HG03196 (cell line): ENCODE data around the gene RIMOC1.
"Not testable (repeated sequence)": the region's sequence is repeated elsewhere in the genome, so short reads cannot be mapped to it uniquely, and the experiment has no call there.

ENCODE experiments used
- ATAC-seq: cut with Tn5 transposase; IDR thresholded peaks from one replicate; pipeline ENCODE4 v1.9.1; 2021; ENCODE audit not compliant: unreplicated experiment

RIMOC1 gene

DNA sequence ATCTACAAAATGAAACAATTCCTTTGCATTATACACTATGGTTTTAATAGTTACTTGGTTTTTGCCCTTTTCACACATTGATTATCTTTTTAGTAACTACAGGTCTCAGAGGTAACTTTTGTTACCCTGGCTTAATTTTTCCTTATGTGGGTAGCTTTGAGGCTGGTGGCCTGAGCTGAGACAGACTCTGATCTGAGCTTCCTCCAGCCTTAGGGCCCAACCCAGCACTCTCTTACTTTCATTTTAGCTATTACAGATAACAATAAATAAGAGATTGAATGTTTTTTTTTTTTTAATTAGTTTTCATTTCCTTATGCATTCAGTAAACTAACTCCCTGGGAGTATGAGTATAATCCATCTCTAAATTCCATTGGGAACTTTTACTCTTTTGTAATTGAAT lies 18.9 kb upstream of the RIMOC1 start:
- no peak for ATAC-seq

DNA sequence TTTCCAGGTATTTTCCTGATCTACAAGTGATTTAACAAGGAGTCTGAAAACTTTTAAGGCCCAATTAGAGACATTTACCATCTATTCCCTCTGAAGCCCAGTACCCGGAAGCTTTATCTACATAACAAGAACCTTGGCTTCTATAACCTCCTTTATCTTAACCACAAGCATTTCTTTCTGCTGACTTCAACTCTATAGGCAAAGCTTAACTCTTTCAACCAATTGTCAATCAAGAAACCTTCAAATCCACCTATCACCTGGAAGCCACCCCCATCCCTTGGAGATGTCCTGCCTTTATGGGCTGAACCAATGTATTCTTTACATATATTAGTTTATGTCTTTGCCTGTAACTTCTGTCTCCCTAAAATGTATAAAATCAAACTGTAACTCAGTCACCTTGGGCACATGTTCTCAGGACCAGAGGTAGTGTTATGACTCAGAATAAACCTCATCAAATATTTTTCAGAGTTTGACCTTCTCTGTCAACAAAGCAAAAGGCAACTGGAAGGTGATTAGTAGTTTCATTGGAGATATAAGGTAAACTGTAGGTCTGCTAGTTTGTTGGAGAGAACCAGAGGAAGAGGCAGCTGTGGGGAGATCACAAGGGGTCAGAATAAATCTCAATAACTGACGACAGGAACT lies 13.0 kb upstream of the RIMOC1 start:
- ATAC-seq = no peak

DNA sequence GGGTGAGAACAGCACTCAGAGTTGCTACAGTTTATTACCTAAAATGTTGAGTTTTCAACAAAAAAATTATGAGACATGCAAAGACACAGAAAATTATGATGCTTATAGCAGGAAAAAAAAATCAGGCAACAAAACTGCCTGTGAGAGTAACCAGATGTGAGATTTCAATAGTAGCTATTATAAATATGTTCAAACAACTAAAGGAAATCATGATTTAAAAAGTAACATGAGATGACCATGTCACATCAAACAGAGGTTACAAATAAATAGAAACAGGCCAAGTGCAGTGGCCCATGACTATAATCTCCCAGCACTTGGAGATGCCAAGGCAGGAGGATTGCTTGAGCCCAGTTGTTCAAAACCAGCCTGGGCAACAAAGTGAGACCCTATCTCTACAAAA lies 12.1 kb upstream of the RIMOC1 start:
- no peak for ATAC-seq

DNA sequence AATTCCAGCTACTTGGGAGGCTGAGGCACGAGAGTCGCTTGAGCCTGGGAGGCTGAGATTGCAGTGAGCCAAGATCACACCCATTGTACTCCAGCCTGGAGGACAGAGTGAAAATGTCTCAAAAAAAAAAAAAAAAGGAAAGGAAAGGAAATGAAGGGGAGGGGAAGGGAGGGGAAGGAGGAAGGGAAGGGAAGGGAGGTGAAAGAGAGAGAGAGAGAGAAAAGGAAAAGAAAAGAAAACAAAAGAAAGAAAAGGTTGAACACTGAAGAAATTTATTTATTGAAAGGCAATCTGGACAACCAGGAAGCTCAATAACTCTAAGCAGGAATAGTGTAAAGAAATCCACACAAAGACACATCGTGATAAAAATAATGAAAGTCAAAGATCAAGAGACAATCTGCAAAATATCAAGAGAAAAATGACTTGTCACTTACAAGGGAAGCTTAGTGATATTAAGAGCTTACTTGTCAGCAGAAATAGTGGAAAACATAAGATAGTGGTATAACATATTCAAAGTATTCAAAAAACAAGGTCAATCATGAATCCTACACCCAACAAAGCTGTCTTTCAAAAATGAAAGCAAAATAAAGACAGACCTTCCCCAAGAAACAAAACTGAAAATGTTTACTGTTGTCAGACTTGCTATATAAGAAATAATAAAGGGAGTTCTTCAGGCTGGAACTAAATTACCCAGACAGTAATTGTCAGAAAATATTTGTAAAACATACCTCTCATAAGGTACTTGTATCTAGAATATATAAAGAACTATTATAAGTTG lies 10.9 kb upstream of the RIMOC1 start:
- ATAC-seq = no peak

DNA sequence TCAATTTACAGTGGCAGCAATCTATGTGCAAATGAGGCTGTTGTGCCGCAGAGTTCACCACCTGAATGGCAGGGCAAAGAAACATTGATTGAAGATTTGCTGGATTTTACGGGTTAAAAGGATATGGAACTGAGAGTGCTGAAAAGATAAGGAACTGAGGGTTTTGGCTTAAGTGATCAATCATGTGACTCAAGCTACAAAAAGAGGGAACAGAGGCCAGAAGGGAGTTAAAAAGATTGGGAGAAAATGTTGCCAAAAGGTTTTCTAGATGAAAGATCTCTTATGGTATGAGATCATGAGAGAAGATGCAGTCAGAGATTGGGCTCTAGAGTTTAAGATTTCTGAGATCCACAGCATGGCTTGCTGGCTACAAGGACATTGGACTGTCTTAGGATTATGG lies 7.9 kb upstream of the RIMOC1 start:
- no peak for ATAC-seq

DNA sequence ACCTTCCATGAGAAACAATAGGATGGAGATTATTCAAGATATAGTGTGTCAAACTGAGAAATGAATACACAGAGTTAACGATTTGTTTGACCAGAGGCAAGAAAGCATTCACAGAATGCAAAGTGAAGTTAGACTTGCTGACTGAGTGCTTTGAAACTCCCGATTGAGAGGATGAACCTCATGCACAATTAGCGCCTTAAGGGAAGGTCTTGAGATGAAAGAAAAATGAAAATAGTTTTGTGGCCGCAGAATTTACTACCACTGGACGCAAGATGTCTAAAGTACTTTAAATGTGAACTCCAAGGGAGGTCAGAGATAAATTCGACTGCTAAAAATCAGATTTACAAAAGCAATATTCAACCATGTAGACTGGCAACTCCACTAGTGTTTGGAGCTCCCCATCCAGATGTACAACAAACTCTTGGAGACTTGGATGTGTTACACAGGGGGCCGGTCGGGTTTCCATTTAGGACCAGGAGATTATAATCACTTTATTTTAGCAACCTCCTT lies 707 bp upstream of the RIMOC1 start:
- ATAC-seq = no peak

DNA sequence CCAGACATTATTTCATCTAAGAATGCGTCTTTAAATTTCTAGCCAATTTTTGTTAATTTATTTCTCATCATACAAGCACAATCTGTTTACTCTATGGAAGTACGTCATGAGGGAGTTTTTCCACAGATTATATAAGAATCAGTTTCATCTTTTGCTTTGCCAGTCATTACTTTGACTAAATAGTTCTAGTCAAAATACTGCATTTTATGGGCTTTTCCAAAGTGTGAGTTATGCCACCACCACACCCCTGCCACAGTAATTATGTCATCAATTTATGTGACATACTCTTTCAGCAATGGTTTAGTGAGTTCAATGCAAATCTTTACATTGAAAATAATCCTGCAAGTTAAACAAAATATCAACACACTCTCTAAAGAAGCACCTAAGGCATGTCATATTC lies 2.0 kb downstream of the RIMOC1 start:
- no peak for ATAC-seq

DNA sequence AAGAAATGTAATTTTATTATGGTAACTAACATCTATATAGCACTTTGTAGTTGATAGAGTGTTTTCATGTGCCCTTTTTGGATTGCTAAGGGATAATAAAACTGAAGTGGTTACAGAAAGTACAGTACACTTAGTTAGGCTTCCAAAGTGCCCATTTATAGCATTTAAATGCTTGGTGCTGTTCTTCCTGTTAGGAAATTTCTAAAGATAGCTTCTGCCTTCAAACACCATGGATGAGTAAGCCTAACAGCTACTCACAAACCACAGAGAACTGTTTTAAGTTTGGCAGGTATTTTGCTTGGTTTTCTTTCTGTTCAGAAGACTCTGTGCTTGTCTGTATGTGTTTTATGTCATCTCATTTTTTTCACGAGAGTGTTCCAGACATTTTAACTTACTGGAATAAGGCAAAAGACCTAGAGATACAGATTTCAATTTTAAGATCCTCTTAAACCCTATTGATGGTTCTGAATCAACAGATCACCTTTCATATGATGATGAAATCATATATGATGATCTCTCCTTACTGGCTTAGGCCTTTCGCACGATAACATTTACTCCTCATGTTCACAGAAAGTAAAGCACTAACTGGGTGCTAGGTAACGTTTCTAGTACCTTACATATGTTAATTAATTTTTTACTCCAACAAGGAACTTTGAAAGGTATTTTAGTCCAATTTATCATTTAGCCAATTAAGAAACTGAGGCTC lies 4.4 kb downstream of the RIMOC1 start:
- no peak for ATAC-seq

DNA sequence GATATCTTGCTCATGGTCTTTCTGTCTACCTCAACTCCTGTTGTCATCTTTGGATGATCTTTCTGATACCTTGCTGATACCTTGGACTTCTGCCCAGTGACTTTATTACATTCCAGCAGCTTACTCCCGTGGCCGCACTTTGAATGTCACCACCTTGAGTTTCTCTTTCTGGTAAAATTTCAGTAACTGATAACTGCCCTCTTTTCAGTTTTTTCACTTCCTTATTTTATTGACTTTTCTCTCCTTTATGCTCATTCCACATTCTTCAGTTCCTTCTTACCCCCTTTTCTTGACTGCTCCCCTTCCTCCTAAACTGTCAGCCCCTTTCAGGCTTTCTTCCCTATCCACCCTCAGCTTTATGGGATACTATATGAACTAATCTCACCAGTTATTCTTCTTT lies 14.0 kb downstream of the RIMOC1 start:
- ATAC-seq = no peak

DNA sequence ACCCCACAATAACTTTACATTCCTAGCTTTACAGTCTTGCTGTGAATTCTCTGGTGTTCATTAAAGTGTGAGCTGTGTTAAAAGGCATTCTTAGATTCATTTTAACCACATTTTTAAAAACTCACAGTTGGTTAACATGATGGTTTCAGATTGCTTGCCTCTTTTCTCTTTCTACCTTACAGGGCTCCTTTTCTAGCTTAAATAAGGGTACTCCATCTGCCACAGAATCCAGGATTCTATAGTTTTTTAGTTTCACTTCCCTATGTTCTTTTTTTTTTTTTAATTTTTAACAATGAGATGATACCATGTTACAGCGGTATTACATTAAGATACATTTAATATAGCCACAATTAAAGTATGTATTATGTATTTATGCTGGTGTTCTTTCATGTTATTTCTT lies 17.0 kb downstream of the RIMOC1 start:
- ATAC-seq = no peak

DNA sequence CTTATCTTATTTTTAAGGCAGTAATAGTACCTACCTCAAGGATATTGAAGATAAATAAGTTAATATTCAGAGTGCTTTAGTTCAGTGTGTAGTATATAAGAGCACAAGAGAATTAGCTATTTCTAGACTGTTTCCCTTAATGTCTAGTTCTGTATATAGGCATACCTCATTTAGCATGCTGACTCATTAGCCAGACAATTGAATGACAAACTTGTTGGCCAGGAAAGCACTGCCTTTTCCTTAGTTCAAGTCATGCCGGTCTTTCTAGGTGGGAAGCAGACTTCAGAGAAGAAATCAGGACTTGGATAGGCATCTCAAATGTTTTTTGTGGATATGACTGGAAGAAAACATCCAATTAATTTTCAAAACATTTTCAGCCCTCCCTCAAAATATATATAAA lies 17.7 kb downstream of the RIMOC1 start:
- no peak for ATAC-seq

DNA sequence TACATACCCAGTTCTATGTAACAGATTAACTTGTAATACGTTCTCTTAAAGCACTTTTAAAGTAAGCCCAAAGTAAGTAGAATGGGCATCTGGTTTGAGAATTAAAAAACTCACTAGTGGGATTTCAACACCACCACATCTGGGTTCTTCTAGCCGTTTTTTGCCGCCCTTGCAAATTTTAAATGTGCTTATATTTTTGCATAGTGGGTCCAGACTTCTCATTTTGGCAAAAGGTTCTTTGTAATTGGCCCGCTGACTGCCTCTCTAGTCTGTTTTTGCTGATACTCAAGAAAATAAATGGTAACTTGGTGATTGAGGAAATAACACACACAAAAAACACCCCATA lies 20.4 kb downstream of the RIMOC1 start:
- ATAC-seq = no peak

DNA sequence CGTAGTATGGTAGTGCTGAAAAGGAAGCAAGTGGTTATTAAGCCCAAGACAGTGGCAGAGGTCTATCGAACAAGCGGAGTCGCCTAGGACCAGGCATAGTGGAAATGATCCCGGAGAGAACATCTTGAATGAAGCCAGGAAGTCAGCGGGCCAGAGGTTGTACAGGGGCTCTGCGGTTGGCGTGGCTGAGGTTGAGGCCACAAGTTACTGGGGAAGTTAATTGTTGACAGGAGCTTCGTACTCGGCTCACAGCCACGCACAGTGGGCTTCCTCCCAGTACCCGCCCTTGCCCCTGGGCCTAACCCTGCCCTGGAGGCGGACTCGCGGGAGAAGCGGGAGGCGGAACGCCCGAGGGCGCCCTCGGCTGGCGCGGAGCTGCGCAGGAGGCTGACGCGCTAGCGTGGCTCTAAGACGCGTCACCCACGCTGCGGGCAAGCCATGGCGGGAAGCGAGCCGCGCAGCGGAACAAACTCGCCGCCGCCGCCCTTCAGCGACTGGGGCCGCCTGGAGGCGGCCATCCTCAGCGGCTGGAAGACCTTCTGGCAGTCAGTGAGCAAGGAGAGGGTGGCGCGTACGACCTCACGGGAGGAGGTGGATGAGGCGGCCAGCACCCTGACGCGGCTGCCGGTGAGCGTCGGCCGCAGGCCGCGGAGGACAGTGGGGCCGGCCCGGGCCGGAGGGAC lies 20.9 kb downstream of the RIMOC1 start, which contains the start of gene FBXO4:
FBXO4 (plus strand) TSS at position 410 of the 683 bp plus-strand sequence; CDS start at position 439, 29 bp downstream.
- ATAC-seq = peak; percentile 96

DNA sequence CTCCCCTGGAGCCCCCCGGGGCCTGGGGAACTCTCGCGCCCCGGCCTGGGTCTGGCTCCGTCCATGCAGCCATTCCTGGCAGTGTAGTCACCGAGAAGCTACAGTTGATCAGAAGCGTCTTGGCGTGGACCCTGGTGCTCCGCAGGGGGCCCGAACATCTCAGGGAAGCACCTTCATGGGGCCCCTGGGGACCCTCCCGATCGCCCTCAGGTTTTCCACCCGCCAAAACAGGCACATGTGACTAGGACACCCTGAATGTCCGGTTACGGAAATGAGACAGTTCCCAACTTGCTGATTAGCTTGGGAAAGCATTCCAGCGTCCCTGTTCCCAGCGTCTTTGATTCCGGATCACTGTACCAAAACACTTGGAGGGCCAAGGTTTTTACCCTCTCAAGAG lies 21.4 kb downstream of the RIMOC1 start:
- peak; percentile 26 for ATAC-seq

DNA sequence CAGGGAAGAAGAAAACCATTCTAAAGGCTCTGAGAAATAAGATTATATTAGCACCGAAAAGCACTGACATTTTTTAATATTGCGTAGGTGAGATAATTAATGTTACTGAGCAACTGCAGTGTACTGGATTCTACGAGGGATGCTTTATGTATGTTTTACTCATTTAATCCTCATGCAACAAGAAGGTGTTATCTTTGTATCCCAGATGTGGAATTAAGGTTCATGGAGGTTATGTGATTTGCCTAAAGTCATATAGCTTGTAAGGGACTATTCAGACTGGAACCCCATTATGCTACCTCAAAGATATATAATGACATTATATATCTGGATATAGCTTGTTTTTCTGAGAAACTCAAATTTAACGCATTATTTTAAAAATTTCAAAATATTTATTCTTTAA lies 23.5 kb downstream of the RIMOC1 start:
- ATAC-seq = no peak

DNA sequence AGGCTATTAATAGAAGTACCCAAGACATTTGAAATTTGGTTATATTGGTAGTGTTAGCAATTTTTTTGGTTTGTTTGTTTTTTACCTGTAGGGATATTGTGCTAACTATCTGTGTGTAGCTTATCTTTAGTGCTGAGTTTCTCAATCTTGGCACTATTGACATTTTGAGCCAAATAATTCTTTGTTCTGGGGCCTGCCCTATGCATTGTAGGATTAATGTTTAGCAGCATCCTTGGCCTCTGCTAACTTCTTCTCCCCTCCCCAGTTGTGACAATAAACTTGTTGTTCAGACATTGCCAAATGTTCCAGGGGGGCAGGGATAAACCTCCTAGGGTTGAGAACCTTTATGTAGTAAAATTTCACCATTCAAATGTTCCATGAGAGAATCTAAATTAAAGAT lies 24.9 kb downstream of the RIMOC1 start:
- ATAC-seq = no peak

DNA sequence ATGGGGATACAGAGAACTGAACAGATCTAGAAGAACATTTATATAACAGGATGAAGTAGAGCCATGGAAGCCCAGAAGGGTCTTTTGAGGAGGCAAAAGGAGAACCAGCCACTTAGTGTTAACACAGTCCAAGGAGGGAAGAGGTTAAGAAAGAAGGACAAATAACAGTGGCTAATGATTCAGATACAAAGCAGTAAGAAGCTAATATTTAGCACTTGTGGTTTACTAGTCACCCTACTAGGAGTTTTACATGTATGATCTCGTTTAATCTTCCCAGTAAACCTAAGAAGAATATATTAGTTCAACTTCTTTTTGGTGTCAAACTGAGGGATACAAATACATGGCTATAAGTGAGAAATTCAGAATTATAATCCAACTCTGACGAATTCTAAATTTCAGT lies 28.6 kb downstream of the RIMOC1 start:
- no peak for ATAC-seq

DNA sequence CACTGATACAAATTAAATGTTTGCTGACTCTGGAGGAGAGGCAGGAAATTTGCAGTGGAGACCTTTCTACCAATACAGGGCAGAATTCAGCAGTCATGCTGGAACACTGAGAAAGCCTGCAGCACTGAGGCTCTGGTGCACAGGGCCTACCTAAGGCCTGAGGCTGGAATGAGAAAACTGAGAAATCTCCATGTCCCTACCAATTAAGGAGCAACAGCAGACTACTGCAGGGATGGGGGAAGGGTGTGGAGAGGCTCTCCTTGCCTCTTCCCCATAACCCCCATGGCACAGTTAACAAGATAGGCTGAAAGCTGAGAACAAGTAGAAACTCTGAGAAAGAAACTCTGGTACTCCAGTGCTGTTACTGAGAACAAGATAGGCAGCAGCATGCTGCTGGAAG lies 31.4 kb downstream of the RIMOC1 start:
- no peak for ATAC-seq

DNA sequence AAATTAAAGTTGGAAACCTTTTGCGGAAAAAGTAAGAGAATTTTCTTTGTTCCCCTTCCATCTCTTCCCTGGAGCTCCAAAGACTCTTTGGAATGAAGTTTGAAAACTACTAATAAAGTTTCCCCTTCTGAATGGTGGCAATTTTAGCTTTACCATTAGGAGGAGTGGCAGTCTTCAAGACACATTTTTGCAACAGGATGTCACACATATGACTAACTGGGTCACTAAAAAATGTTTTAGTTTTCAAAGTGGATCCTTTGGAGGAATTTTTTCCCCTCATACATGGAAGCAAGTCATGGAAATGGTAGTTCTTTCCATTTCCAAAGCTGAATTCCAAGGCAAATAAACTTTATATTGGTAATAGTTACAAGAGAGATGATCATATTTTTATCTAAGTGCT lies 36.5 kb downstream of the RIMOC1 start:
- no peak for ATAC-seq

DNA sequence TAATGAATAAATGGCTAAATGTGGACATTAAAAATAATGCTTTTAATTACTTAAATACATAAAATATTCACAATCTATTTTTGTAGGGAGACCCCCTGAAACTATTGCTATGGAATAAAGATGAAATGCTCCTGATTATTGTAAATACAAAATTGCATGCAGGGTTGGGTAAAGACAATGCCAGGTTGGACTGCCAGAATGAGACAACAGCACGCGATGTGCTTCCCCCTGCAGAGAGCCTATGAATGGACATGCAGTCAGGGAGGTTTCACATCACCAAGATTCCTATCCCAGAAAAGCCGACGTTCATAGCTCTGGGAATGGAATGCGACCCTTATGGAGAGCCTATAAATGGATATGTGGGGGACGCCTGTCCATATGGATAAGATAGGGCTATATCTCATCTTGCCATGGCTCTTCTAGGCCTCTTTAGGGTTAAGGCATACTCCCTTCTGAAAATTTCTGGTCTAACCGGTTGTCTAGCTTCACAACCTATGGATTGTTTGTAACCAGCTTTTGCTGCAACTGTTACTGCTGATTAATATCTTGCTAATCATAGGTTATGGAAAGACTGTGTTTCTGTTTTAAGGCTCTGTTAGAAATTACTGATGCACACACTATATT lies 41.3 kb downstream of the RIMOC1 start:
- not testable (repeated sequence) for ATAC-seq

DNA sequence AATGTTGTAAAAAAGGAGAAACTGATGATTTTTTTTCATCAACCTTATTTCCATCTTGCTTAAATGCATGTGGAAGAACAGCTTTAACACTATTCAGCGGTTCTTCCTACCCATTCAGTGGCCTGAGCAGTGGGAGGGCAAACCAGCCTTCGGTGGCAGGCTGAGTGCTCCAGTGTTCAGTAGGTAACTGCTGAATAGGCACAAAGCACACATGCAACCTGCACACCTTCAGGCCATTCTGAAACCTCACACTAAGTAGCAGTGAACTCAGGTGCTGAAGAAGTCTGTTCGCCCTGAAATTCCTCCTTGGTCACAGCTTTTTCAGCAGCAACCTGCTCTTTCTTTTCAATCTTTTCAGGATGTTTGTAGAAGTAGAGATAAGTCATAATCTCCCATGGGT lies 47.1 kb downstream of the RIMOC1 start:
- no peak for ATAC-seq
